BJ (cell line): ENCODE measurements around the gene TNFSF13. TPM values are rescaled to one million over a fixed set of nuclear protein-coding genes. Genes with fewer than 3 reads are reported as not detected.

ENCODE experiments used
- CTCF ChIA-PET: fragments of 350-600 bp; formaldehyde crosslinking; extraction: SDS; loops from one replicate; lab custom pipeline; 2021; ENCODE audit warnings: antibody characterized with exemption, inconsistent platforms; lab: Yijun Ruan, JAX
- POLR2A ChIA-PET: fragments of 300-600 bp; sonication (Branson Sonifier 250); formaldehyde crosslinking; extraction: SDS; loops from one replicate; lab custom pipeline; 2021; ENCODE audit warnings: antibody characterized with exemption; lab: Charles Lee
- DNase-seq: peaks from one replicate; pipeline ENCODE4 v3.0.0-alpha.2; 2011; ENCODE audit warnings: low read depth
- H3K27me3 ChIP-seq: 2 replicates; pipeline ENCODE4 v1.6.0; 2011; ENCODE audit warnings: low read length; ENCODE audit not compliant: control insufficient read depth, insufficient read depth
- H3K36me3 ChIP-seq: 2 replicates; pipeline ENCODE4 v1.5.1; 2011; ENCODE audit warnings: low read length; ENCODE audit not compliant: control insufficient read depth, insufficient read depth
- H3K4me3 ChIP-seq: 2 replicates; pipeline ENCODE4 v1.5.1; 2011; ENCODE audit warnings: low read depth, mild to moderate bottlenecking, control low read depth, low read length
- CTCF ChIP-seq: IDR thresholded peaks from 2 replicates; pipeline ENCODE4 v1.5.1; 2011; ENCODE audit warnings: low read depth, mild to moderate bottlenecking, control low read depth, inconsistent platforms, low read length, moderate library complexity; ENCODE audit not compliant: insufficient read depth
- polyA plus RNA-seq: library from polyadenylated mRNA; depleted of rRNA; stranded (reverse); fragments of >200 nt; gene quantifications from 2 replicates; pipeline ENCODE4 v1.2.3, GENCODE V29; 2011

Gene TNFSF13
- polyA plus RNA-seq, 1 experiment = 2.4 TPM

DNA sequence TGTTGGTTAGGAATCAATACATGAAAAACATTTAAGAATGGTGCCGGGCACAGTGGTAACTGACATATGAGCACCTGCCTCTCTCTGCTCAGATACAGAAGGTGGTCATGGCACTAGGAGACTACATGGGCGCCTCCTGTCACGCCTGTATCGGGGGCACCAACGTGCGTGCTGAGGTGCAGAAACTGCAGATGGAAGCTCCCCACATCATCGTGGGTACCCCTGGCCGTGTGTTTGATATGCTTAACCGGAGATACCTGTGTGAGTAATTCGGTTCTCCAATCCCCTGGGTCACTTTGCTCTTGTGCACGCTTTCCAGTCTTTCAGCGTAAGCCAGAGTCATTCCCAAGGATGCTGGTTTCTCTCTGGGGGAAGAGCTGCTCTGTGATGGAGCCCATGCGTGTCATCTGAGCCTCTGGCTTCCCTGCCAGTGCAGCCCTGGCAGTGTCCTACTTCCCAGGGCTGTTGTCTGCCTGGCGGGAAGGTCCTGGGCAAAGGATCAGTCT, 17.9 kb downstream of the TNFSF13 start:
- ChIA-PET CTCF (interaction anchor here (1.0 to 4.5 kb wide), 3 partner anchors 13 to 111 kb away, joined by 5 to 29 read pairs (median 6); partner anchors contain the start of genes SOX15 and TP53), POLR2A (no interaction called here)

DNA sequence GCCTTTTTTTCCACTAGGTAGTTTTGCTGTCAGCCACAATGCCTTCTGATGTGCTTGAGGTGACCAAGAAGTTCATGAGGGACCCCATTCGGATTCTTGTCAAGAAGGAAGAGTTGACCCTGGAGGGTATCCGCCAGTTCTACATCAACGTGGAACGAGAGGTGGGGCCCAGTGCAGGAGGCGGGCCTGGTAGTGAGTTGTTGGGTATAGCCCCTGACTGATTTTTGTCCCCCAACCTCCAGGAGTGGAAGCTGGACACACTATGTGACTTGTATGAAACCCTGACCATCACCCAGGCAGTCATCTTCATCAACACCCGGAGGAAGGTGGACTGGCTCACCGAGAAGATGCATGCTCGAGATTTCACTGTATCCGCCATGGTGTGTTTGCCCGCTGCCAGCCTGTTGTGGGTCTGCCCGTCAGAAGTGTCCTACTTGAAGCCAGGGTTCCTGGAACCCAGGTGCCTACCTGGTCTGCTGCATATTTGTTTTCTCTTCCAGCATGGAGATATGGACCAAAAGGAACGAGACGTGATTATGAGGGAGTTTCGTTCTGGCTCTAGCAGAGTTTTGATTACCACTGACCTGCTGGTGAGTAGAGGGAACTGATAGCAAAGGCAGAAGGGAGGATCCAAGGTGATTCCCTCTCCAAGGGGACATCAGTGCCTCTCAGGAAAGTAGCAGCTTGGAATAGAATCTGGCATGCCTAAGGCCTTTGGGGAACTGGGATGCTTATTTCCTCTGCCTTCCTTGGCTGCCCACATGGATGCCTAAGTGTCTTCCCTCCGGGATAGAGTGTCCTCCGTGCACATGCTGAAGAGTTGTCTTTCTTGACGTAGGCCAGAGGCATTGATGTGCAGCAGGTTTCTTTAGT, 19.0 kb downstream of the TNFSF13 start:
- DNase-seq = no peak
- H3K36me3 ChIP-seq = peaks cover 39% of the 10 kb centered on the region
- H3K27me3 ChIP-seq = no peaks in the 10 kb centered on the region
- CTCF ChIA-PET = interaction anchor here (4.5 kb wide), 1 partner anchor 11 kb away, joined by 29 read pairs; the partner anchor contains the start of gene SOX15
- POLR2A ChIA-PET = no interaction called here
- no peak overlapping the region for H3K4me3 ChIP-seq
- no peak for TF ChIP-seq CTCF

More for the DNA sequence above, 17.9 kb downstream of the TNFSF13 start:
- H3K36me3 ChIP-seq = peaks cover 39% of the 10 kb centered on the region
- H3K4me3 ChIP-seq = no peak overlapping the region
- DNase-seq = no peak
- no peaks in the 10 kb centered on the region for H3K27me3 ChIP-seq
- TF ChIP-seq CTCF = no peak

DNA sequence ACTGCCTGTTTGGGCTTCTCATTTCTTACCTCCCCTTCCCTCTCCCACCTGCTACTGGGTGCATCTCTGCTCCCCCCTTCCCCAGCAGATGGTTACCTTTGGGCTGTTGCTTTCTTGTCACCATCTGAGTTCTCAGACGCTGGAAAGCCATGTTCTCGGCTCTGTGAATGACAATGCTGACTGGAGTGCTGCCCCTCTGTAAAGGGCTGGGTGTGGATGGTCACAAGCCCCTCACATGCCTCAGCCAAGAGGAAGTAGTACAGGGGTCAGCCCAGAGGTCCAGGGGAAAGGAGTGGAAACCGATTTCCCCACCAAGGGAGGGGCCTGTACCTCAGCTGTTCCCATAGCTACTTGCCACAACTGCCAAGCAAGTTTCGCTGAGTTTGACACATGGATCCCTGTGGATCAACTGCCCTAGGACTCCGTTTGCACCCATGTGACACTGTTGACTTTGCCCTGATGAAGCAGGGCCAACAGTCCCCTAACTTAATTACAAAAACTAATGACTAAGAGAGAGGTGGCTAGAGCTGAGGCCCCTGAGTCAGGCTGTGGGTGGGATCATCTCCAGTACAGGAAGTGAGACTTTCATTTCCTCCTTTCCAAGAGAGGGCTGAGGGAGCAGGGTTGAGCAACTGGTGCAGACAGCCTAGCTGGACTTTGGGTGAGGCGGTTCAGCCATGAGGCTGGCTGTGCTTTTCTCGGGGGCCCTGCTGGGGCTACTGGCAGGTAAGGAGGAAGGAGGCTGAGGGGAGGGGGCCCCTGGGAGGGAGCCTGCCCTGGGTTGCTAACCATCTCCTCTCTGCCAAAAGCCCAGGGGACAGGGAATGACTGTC, 20.7 kb downstream of the TNFSF13 start, which contains the start of gene CD68:
TSS of gene CD68 (plus strand) at position 638 of the 833 bp plus-strand sequence. CDS start at position 678, 40 bp downstream.
- CTCF ChIA-PET = interaction anchor here (1.2 to 2.7 kb wide), 3 partner anchors 8 to 108 kb away, joined by 4 to 22 read pairs (median 4); partner anchors contain the start of genes SOX15 and TP53
- Histone ChIP-seq H3K36me3 (peaks cover 34% of the 10 kb centered on the region), H3K4me3 (peak within 1 kb of the TSS; percentile 6; the same call in 1 of the 2 replicates), H3K27me3 (no peaks in the 10 kb centered on the region)
- TF ChIP-seq CTCF = no peak
- peak; percentile 76 for DNase-seq
- POLR2A ChIA-PET = no interaction called here

DNA sequence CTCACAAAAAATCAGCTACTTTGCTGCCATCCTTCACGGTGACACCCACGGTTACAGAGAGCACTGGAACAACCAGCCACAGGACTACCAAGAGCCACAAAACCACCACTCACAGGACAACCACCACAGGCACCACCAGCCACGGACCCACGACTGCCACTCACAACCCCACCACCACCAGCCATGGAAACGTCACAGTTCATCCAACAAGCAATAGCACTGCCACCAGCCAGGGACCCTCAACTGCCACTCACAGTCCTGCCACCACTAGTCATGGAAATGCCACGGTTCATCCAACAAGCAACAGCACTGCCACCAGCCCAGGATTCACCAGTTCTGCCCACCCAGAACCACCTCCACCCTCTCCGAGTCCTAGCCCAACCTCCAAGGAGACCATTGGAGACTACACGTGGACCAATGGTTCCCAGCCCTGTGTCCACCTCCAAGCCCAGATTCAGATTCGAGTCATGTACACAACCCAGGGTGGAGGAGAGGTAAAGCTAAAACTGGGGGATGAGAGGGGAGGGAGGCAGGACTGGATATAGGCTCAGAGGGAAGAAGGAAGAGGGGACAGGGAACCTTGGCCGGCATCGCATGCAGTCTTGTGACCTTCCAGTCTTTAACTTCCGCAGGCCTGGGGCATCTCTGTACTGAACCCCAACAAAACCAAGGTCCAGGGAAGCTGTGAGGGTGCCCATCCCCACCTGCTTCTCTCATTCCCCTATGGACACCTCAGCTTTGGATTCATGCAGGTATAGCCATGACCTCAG, 21.5 kb downstream of the TNFSF13 start:
- no peak for DNase-seq
- no peaks in the 10 kb centered on the region for H3K27me3 ChIP-seq
- ChIA-PET CTCF (interaction anchor here (0.7 to 2.7 kb wide), 5 partner anchors 9 to 108 kb away, joined by 3 to 22 read pairs (median 4); partner anchors contain the start of genes SOX15 and TP53), POLR2A (no interaction called here)
- TF ChIP-seq CTCF = no peak
- peaks cover 27% of the 10 kb centered on the region for H3K36me3 ChIP-seq
- H3K4me3 ChIP-seq = peak overlapping the region; percentile 6; the same call in 1 of the 2 replicates
